ENCODE data around the gene TANC1.

TANC1 gene

DNA sequence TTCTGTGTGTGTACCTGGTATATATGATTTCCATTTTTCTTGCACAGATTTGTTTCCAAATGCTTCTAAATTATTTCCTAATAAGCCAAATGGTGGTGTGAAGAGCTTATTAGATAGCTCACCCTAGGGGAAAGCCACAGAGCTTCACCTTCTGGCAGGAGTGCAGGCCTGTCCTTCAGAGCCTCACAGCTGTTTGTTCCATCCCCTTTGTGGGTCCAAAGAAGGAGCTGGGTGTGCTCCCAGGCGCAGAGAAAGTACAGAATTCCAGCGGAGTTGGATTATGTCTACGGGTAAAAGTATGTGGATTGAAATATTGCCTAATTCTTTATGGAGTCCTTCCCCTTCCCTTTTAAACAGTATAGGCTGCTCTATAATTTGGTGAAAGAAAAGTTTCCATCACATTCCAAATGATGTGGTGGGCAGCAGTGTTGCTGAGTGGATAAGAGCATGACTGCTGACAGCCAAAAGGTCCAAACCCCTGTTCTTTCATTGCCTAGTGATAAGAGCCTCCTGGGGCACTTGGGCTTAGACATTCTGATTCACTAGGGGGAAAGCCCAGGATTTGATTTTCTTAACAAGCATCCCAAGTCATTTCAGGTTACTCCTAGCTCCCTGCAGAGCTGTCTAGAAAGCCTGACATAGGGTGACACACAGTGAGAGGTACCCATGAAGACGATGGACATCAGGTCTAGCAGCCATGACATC lies 231.5 kb downstream of the TANC1 start:
- Histone ChIP-seq H3K36me3 (ENCODE audit: insufficient read depth, low read length) (peaks cover 20% of the 10 kb centered on the region; the same call in 1 of the 2 replicates), H2AFZ (ENCODE audit: low read depth, low read length) (no peak overlapping the region), H3K79me2 (ENCODE audit: insufficient read depth, low read length) (no peaks in the 10 kb centered on the region), H3K9me3 (ENCODE audit: insufficient read depth, low read length, severe bottlenecking) (no peaks in the 10 kb centered on the region), H4K20me1 (ENCODE audit: insufficient read depth, low read length) (no peaks in the 10 kb centered on the region), H3K9ac (ENCODE audit: low read depth, low read length) (no peak overlapping the region), H3K27me3 (ENCODE audit: insufficient read depth, low read length, poor library complexity) (no peaks in the 10 kb centered on the region), H3K4me3 (ENCODE audit: low read depth in 1 of 2, low read length in 2 of 2) (no peak overlapping the region), H3K27ac (ENCODE audit: low read length) (no peak overlapping the region), H3K4me1 (ENCODE audit: insufficient read depth, low read length) (no peaks in the 10 kb centered on the region; the same call in 1 of the 2 replicates), H3K4me2 (ENCODE audit: insufficient read depth, low read length) (no peak overlapping the region)
- DNase-seq, result no peak
- TF ChIP-seq, protein P1, sequence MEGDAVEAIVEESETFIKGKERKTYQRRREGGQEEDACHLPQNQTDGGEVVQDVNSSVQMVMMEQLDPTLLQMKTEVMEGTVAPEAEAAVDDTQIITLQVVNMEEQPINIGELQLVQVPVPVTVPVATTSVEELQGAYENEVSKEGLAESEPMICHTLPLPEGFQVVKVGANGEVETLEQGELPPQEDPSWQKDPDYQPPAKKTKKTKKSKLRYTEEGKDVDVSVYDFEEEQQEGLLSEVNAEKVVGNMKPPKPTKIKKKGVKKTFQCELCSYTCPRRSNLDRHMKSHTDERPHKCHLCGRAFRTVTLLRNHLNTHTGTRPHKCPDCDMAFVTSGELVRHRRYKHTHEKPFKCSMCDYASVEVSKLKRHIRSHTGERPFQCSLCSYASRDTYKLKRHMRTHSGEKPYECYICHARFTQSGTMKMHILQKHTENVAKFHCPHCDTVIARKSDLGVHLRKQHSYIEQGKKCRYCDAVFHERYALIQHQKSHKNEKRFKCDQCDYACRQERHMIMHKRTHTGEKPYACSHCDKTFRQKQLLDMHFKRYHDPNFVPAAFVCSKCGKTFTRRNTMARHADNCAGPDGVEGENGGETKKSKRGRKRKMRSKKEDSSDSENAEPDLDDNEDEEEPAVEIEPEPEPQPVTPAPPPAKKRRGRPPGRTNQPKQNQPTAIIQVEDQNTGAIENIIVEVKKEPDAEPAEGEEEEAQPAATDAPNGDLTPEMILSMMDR (IDR thresholded peaks at IDR 0.05; ENCODE audit: borderline replicate concordance, extremely low read depth, low read length, poor library complexity, severe bottlenecking), result no peak
- TF ChIP-seq EZH2 (IDR thresholded peaks at IDR 0.05; ENCODE audit: borderline replicate concordance, low read depth, low read length, severe bottlenecking), result no peak
- no peak for ATAC-seq (ENCODE audit: insufficient read depth, low read depth)

DNA sequence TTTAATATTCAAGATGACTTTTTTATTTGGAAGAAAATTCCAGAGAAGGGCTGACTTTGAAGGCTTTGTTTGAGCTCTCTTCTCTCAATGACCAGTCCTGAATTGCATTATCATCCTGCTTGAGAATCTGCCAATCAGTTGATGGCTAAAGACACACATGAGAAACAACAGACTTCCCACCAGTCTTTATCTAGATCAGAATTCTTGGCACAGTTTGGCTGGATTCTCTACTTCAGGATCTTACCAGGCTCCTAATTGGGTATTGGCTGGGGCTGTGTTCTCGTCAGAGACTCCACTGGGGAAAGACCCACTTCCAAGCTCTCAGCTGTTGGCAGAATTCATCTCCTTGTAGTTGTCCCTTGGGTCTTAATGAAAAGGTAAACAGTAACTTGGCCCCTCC lies 232.1 kb downstream of the TANC1 start:
- ATAC-seq (ENCODE audit: insufficient read depth, low read depth) (no peak), DNase-seq (no peak)
- no peak overlapping the region for H3K4me2 ChIP-seq (ENCODE audit: insufficient read depth, low read length)
- no peak overlapping the region for H2AFZ ChIP-seq (ENCODE audit: low read depth, low read length)
- H4K20me1 ChIP-seq (ENCODE audit: insufficient read depth, low read length), result no peaks in the 10 kb centered on the region
- H3K4me3 ChIP-seq (ENCODE audit: low read depth in 1 of 2, low read length in 2 of 2), result no peak overlapping the region
- H3K36me3 ChIP-seq (ENCODE audit: insufficient read depth, low read length), result peaks cover 23% of the 10 kb centered on the region
- H3K4me1 ChIP-seq (ENCODE audit: insufficient read depth, low read length), result no peaks in the 10 kb centered on the region; the same call in 1 of the 2 replicates
- H3K79me2 ChIP-seq (ENCODE audit: insufficient read depth, low read length), result no peaks in the 10 kb centered on the region
- H3K27ac ChIP-seq (ENCODE audit: low read length), result no peak overlapping the region
- H3K9ac ChIP-seq (ENCODE audit: low read depth, low read length), result no peak overlapping the region
- TF ChIP-seq, protein P1 (IDR thresholded peaks at IDR 0.05; ENCODE audit: borderline replicate concordance, extremely low read depth, low read length, poor library complexity, severe bottlenecking), result no peak
- TF ChIP-seq EZH2 (IDR thresholded peaks at IDR 0.05; ENCODE audit: borderline replicate concordance, low read depth, low read length, severe bottlenecking), result no peak
- no peaks in the 10 kb centered on the region for H3K27me3 ChIP-seq (ENCODE audit: insufficient read depth, low read length, poor library complexity)
- no peaks in the 10 kb centered on the region for H3K9me3 ChIP-seq (ENCODE audit: insufficient read depth, low read length, severe bottlenecking)

DNA sequence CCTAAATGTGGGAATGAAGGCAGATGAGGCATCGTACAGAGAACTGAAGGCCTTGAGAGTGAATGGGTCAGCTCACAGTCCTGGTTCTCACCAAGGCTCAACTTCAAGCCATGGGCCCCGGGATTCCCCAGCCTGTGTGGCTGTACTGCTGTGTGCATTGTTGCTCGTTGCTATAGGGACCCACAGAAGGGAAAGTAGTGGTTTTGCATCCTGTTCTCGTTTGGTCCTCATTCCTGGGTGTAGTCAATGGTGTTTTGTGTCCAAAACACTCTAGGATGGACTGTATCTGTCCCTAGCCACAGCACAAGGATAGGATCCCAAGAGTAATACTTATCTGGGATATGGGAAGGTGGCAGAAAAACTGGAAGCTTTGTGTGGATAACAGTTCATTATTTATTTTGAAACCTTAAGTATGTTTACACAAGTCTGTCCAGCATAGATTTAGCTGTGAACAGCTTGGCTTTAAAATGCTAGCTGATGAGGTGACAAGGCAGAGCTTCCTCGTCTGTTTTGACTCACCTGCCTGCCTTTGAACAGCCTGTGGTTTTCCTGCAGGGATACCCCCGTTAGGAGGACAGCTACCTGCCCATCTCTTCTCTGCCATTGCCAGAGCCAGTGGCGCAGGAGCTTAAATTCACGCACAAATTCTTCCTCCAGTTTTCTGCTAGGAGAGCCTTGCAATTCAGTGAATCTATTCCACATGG lies 233.1 kb downstream of the TANC1 start:
- no peak overlapping the region for H3K4me2 ChIP-seq (ENCODE audit: insufficient read depth, low read length)
- peaks cover 23% of the 10 kb centered on the region for H3K36me3 ChIP-seq (ENCODE audit: insufficient read depth, low read length)
- no peak overlapping the region for H3K27ac ChIP-seq (ENCODE audit: low read length)
- no peak overlapping the region for H3K9ac ChIP-seq (ENCODE audit: low read depth, low read length)
- DNase-seq, result no peak
- no peaks in the 10 kb centered on the region for H3K27me3 ChIP-seq (ENCODE audit: insufficient read depth, low read length, poor library complexity)
- H3K4me3 ChIP-seq (ENCODE audit: low read depth in 1 of 2, low read length in 2 of 2), result no peak overlapping the region
- no peaks in the 10 kb centered on the region for H3K79me2 ChIP-seq (ENCODE audit: insufficient read depth, low read length)
- H3K9me3 ChIP-seq (ENCODE audit: insufficient read depth, low read length, severe bottlenecking), result no peaks in the 10 kb centered on the region
- no peaks in the 10 kb centered on the region for H4K20me1 ChIP-seq (ENCODE audit: insufficient read depth, low read length)
- H3K4me1 ChIP-seq (ENCODE audit: insufficient read depth, low read length), result no peaks in the 10 kb centered on the region; the same call in 1 of the 2 replicates
- H2AFZ ChIP-seq (ENCODE audit: low read depth, low read length), result no peak overlapping the region
- peak; percentile 58 for ATAC-seq (ENCODE audit: insufficient read depth, low read depth)
- no peak for TF ChIP-seq EZH2 (IDR thresholded peaks at IDR 0.05; ENCODE audit: borderline replicate concordance, low read depth, low read length, severe bottlenecking)
- TF ChIP-seq, protein P1 (IDR thresholded peaks at IDR 0.05; ENCODE audit: borderline replicate concordance, extremely low read depth, low read length, poor library complexity, severe bottlenecking), result no peak

All from DND-41 (cell line).